K562 (cell line): ENCODE results near the gene COX6B2. TPM values are rescaled to one million over a fixed set of nuclear protein-coding genes. Genes with fewer than 3 reads are reported as not detected.

ENCODE experiments used
- CHAMP1 ChIP-seq: fragments of 450-650 bp; IDR thresholded peaks from 2 replicates; pipeline ENCODE4 v1.6.1; 2016; ENCODE audit warnings: mild to moderate bottlenecking
- CHD2 ChIP-seq: IDR thresholded peaks from 2 replicates; pipeline ENCODE4 v1.6.1; 2011; ENCODE audit warnings: low read depth, low read length
- ETS1 ChIP-seq: conservative IDR thresholded peaks from 2 replicates; pipeline ENCODE4 v1.6.1; 2011; ENCODE audit warnings: low read depth, mild to moderate bottlenecking, low read length; ENCODE audit not compliant: control insufficient read depth
- FOSL1 ChIP-seq: fragments of 200-800 bp; sonication (Bioruptor generic); conservative IDR thresholded peaks from 2 replicates; pipeline ENCODE4 v1.6.1; 2016; ENCODE audit warnings: missing genetic modification characterization, missing compliant biosample characterization
- HEY1 ChIP-seq: fragments of 250-450 bp; sonication (Bioruptor Pico); IDR thresholded peaks from 2 replicates; pipeline ENCODE4 v1.5.0; 2020; ENCODE audit warnings: mild to moderate bottlenecking, moderate library complexity, borderline replicate concordance
- NFATC3 ChIP-seq: fragments of 450-650 bp; IDR thresholded peaks from 2 replicates; pipeline ENCODE4 v1.6.1; 2017; ENCODE audit warnings: mild to moderate bottlenecking
- NR2C1 ChIP-seq, 2 experiments: fragments of 450-650 bp; IDR thresholded peaks; 2 replicates each; pipeline ENCODE4 v1.6.1; 2017; ENCODE audit warnings: mild to moderate bottlenecking in 2 of 2, antibody characterized with exemption in 1 of 2, inconsistent platforms in 1 of 2, missing compliant biosample characterization in 1 of 2, missing genetic modification characterization in 1 of 2
- TSC22D4 ChIP-seq: fragments of 450-650 bp; IDR thresholded peaks from 2 replicates; pipeline ENCODE4 v1.6.1; 2016; ENCODE audit warnings: missing genetic modification characterization, missing biosample characterization, control low read depth
- ZBTB11 ChIP-seq, 3 experiments: fragments of 200-800 bp in 1 of 3; fragments of 250-450 bp in 1 of 3; fragments of 450-650 bp in 1 of 3; sonication (Bioruptor Pico) in 1 of 3; sonication (Bioruptor generic) in 1 of 3; formaldehyde crosslinking in 1 of 3; IDR thresholded peaks; 2 replicates each; pipeline versions ENCODE4 v1.6.1 to v1.8.0; 2016 to 2022; ENCODE audit warnings: mild to moderate bottlenecking in 2 of 3, missing genetic modification characterization in 2 of 3, missing compliant biosample characterization in 1 of 3, moderate library complexity in 1 of 3
- ZMIZ1 ChIP-seq, 2 experiments: fragments of 150-350 bp in 1 of 2; IDR thresholded peaks; 2 replicates each; pipeline ENCODE4 v1.6.1; 2012 to 2016; ENCODE audit warnings: low read depth in 2 of 2, low read length in 2 of 2, mild to moderate bottlenecking in 1 of 2, moderate library complexity in 1 of 2
- ZNF197 ChIP-seq: fragments of 200-800 bp; sonication (Bioruptor generic); IDR thresholded peaks from 2 replicates; pipeline ENCODE4 v1.6.1; 2016; ENCODE audit warnings: low read depth, missing genetic modification characterization, missing compliant biosample characterization
- ZNF311 ChIP-seq: fragments of 250-450 bp; sonication (Bioruptor Pico); IDR thresholded peaks from 2 replicates; pipeline ENCODE4 v1.4.0; 2020; ENCODE audit warnings: mild to moderate bottlenecking, moderate library complexity
- ZNF589 ChIP-seq: fragments of 200-800 bp; sonication (Bioruptor generic); IDR thresholded peaks from 2 replicates; pipeline ENCODE4 v1.6.1; 2016; ENCODE audit warnings: low read depth, missing genetic modification characterization, missing compliant biosample characterization
- ZNF644 ChIP-seq: fragments of 200-800 bp; sonication (Bioruptor generic); IDR thresholded peaks from 2 replicates; pipeline ENCODE4 v1.6.1; 2016; ENCODE audit warnings: low read depth, missing genetic modification characterization, missing compliant biosample characterization
- polyA plus RNA-seq, 8 experiments: library from polyadenylated mRNA; depleted of rRNA in 4 of 8; stranded (reverse) in 5 of 8; unstranded in 3 of 8; fragments of >200 nt; fragmentation: Nextera tagmentation in 2 of 8; fragmentation: Illumina TruSeq in 1 of 8; extraction: Ambion mirVana in 2 of 8; extraction: Trizol in 1 of 8; gene quantifications; 2 replicates each; pipeline versions ENCODE4 v1.2.1 to v1.2.3, GENCODE V29; 2011 to 2014; ENCODE audit warnings: inconsistent platforms in 1 of 8, missing spikeins in 1 of 8
- total RNA-seq, 7 experiments: library from RNA; depleted of rRNA in 6 of 7; stranded (reverse); fragments of >200 nt in 6 of 7; fragmentation: Illumina TruSeq in 2 of 7; extraction: Trizol in 2 of 7; gene quantifications; 2 replicates each; pipeline versions ENCODE4 v1.2.1 to v1.2.3, GENCODE V29; 2011 to 2021; ENCODE audit warnings: low replicate concordance in 1 of 7

COX6B2 gene
- total and polyA plus RNA-seq, 9 of the 15 experiments (the other 6 are each of a cell fraction or from before 2014, with no cell fraction given): 0.40 to 2.5 (median 0.83) TPM

GRCh38 chr19:55304279-55304978 lies 50.1 kb downstream of the COX6B2 start (continued):
- 0 out of 4 replicates have a peak, but pooled peaks of 1 of the 2 experiments have one; percentile 55 for TF ChIP-seq ZMIZ1 (IDR thresholded peaks at IDR 0.05; ENCODE audit: low read depth in 2 of 2, low read length in 2 of 2)
- peak; percentile 58; the same call in 1 of the 2 replicates for TF ChIP-seq ZNF644 (tag)
- TF ChIP-seq TSC22D4 (tag): no peak
- TF ChIP-seq ZNF197 (CRISPR knock-in tag): 0 out of 2 replicates have a peak, but pooled peaks have one; percentile 66
- TF ChIP-seq ZBTB11 (CRISPR knock-in tag; IDR thresholded peaks at IDR 0.05): 0 out of 6 replicates have a peak, but pooled peaks of 1 of the 3 experiments have one; percentile 48
- no peak for TF ChIP-seq NFATC3
- TF ChIP-seq ZNF589 (CRISPR knock-in tag): 0 out of 2 replicates have a peak, but pooled peaks have one; percentile 35
- no peak for TF ChIP-seq FOSL1 (tag)
- no peak for TF ChIP-seq ZNF311
- no peak for TF ChIP-seq HEY1
- TF ChIP-seq ETS1: peak; percentile 98
- peak; percentile 24; the same call in 1 of the 2 replicates for TF ChIP-seq CHD2
- TF ChIP-seq CHAMP1: no peak
- no peak for TF ChIP-seq NR2C1 (IDR thresholded peaks at IDR 0.05)
- TF ChIP-seq NR2C1 (tag; IDR thresholded peaks at IDR 0.05): peak; percentile 27; the same call in 1 of the 2 replicates
